Kidney epithelial cell (primary cell): Measurements from ENCODE around the gene WDR45B. TPM values are rescaled to one million over a fixed set of nuclear protein-coding genes. Genes with fewer than 3 reads are reported as not detected.

Experiments
- DNase-seq: peaks from one replicate; pipeline ENCODE4 v3.0.0-alpha.2; 2010; ENCODE audit warnings: low read depth
- H3K27me3 ChIP-seq: 2 replicates; pipeline ENCODE4 v1.6.0; 2011; ENCODE audit warnings: low read length; ENCODE audit not compliant: control insufficient read depth, insufficient read depth
- H3K36me3 ChIP-seq: 2 replicates; pipeline ENCODE4 v1.5.1; 2011; ENCODE audit warnings: low read length; ENCODE audit not compliant: control insufficient read depth, insufficient read depth
- H3K4me3 ChIP-seq: 2 replicates; pipeline ENCODE4 v1.5.1; 2011; ENCODE audit warnings: low read depth, mild to moderate bottlenecking, control low read depth, low read length
- CTCF ChIP-seq: IDR thresholded peaks from 2 replicates; pipeline ENCODE4 v1.5.1; 2011; ENCODE audit warnings: mild to moderate bottlenecking, moderate library complexity, low read length, control low read depth, inconsistent platforms; ENCODE audit not compliant: insufficient read depth, poor library complexity, severe bottlenecking
- total RNA-seq: library from RNA; depleted of rRNA; stranded (reverse); fragments of >200 nt; gene quantifications from 2 replicates; pipeline ENCODE4 v1.2.3, GENCODE V29; 2015

The WDR45B gene
- total RNA-seq, 1 donor from 2014 or later, result 102 TPM

GRCh38 chr17:82670661-82671450 lies 22.6 kb upstream of the WDR45B start:
- H3K4me3 ChIP-seq, result no peak overlapping the region
- H3K27me3 ChIP-seq, result no peaks in the 10 kb centered on the region
- no peaks in the 10 kb centered on the region for H3K36me3 ChIP-seq
- no peak for DNase-seq
- no peak for TF ChIP-seq CTCF

DNA sequence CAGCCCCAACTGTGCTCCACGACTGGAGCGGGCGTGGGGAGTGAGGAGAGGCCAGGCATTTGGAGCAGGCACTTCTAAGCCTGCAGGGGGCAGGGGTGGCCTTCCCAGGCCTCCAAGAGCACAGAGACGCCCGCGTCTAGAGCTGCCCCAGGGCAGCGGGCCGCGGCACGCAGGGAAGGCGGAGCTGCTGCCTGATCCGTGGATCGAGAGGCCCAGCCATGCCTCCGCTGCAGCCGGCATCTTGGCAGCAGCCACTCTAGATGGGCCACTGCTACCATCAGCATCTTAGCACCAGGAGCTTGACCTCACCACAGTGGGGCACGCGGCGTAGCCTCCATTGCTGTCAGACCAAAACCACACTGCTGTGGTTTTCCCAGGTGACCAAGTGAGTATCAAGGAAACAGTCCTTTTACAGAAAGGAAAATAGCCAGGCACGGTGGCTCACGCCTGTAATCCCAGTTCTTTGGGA lies 20.4 kb upstream of the WDR45B start:
- no peaks in the 10 kb centered on the region for H3K27me3 ChIP-seq
- no peaks in the 10 kb centered on the region for H3K36me3 ChIP-seq
- TF ChIP-seq CTCF, result peak; percentile 83
- DNase-seq, result no peak
- H3K4me3 ChIP-seq, result no peak overlapping the region

DNA sequence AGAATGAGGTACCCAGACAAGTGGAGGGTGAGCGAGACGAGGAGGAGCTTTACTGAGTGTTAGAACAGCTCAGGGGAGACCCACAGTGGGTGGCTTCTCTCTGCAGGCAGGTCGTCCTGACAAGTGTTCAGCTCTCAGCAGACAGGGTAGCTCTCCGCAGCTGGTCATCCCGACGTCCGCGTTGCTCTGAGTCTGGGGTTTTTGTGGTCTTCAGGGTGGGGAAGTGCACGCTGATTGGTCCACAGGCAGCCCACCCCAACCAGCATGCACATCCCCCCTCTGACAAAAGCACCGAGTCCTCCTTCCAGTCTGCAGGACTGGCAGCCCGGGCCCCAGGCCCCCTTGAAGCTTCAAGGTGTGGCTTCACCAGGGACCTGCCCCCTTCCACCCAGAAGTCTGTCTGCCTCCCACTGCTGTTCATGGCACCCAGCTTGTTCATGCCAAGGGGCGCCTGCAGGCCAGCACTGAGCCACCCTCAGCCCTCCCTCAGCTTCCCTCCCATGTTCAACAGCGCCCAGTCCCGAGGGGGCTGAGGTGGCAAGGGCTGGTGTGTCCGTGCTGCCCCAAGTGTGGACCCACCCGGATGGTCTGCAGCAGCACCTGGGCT lies 19.9 kb upstream of the WDR45B start:
- Histone ChIP-seq H3K36me3 (no peaks in the 10 kb centered on the region), H3K4me3 (no peak overlapping the region), H3K27me3 (no peaks in the 10 kb centered on the region)
- TF ChIP-seq CTCF, result no peak
- DNase-seq, result no peak

GRCh38 chr17:82667668-82668000 lies 19.4 kb upstream of the WDR45B start:
- DNase-seq, result no peak
- no peak for TF ChIP-seq CTCF
- no peak overlapping the region for H3K4me3 ChIP-seq

DNA sequence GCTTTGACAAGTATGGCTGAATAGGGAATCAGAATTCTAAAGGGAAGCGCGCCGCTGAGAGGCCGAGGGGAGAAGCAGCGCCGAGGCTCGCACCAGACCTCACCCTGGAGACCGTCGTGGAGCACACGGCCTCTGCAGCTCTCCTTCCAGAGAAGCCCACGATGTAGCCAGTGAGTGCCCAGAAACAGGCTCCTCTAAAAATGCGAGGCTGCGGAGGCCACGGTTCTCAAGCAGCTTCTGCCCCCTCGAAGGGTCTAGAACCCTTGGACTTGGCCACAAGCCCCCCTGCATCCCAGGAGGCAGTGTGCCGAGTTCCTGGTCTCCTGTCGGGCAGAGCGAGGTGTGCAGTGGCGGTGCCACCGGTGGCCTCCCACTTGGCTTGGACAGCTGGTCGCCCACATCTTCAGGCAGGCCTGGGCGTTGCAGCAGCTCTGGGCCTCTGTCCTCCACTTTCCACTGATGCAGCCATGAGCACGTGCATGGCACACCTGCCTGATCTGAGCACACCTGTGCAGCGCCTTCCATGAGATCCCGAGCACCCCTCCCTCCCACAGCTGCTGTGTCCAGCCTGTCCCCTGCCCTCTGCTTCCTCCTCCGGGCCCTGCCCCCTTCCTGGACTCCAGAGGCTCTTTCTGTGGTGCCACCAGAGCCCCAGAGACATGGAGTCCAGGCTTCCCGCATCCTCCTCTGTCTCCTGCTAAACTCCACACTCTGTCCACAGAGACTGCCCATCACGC lies 18.9 kb upstream of the WDR45B start:
- Histone ChIP-seq H3K27me3 (no peaks in the 10 kb centered on the region), H3K4me3 (no peak overlapping the region)
- TF ChIP-seq CTCF, result no peak

More at GRCh38 chr17:82667668-82668000, 19.4 kb upstream of the WDR45B start:
- Histone ChIP-seq H3K36me3 (no peaks in the 10 kb centered on the region), H3K27me3 (no peaks in the 10 kb centered on the region)

More for the DNA sequence above, 18.9 kb upstream of the WDR45B start:
- no peaks in the 10 kb centered on the region for H3K36me3 ChIP-seq
- DNase-seq, result no peak
